Keratinocyte (primary cell): ENCODE results near the gene TOR4A.

Source experiments
- EZH2 ChIP-seq: IDR thresholded peaks from one replicate; pipeline ENCODE4 v1.6.1; 2012; ENCODE audit warnings: inconsistent platforms, mild to moderate bottlenecking, low read length, moderate library complexity
- TF ChIP-seq, protein P1 (sequence below), 3 experiments: IDR thresholded peaks in 1 of 3; conservative IDR thresholded peaks in 1 of 3; optimal IDR thresholded peaks in 1 of 3; 2 replicates in 2 of 3; 3 replicates in 1 of 3; pipeline versions ENCODE3 to v1.5.1; 2011; ENCODE audit warnings: low read length in 3 of 3, mild to moderate bottlenecking in 3 of 3, moderate library complexity in 2 of 3, control low read depth in 1 of 3, inconsistent platforms in 1 of 3; ENCODE audit not compliant: insufficient read depth in 2 of 3; ENCODE audit errors: extremely low read depth in 1 of 3

DNA sequence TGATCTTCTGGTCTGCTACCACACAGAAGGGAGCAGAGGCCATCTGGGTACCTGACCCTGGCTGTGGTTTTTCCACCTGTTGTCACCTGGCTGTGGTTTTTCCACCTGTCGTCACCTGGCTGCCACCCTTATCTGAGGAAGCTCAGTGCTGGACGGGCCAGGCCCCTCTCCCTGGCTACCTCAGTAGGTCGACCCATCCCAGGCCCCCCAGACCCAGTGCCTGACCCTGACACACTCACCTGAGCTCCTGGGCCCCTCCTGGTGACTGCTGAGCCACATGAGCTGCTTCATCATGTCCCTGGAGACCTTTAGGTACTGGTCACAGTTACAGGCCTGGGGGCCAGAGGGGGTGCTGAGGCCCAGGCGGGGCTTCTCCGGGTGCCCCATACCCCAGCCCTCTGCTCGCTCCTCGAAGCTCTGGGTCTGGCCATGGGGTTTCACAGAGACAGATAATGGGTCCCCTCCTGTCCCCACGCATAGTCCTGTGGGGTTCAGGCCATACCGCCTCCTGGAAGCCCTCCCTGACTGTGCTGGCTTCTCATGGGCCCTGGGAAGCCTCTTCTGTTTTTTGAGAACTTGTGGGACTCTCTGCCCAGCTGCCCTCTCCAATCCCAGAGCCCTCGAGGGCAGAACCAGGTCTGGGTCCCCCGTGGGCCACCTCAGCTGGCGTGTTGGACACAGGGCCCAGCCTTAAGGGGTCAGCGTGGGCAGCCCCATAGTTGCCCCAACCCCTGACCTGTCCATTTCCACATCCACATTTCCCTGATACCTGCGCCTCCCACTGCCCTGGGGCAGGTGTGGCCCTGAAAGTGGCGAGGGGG lies 32.1 kb downstream of the TOR4A start:
- TF ChIP-seq, protein P1, sequence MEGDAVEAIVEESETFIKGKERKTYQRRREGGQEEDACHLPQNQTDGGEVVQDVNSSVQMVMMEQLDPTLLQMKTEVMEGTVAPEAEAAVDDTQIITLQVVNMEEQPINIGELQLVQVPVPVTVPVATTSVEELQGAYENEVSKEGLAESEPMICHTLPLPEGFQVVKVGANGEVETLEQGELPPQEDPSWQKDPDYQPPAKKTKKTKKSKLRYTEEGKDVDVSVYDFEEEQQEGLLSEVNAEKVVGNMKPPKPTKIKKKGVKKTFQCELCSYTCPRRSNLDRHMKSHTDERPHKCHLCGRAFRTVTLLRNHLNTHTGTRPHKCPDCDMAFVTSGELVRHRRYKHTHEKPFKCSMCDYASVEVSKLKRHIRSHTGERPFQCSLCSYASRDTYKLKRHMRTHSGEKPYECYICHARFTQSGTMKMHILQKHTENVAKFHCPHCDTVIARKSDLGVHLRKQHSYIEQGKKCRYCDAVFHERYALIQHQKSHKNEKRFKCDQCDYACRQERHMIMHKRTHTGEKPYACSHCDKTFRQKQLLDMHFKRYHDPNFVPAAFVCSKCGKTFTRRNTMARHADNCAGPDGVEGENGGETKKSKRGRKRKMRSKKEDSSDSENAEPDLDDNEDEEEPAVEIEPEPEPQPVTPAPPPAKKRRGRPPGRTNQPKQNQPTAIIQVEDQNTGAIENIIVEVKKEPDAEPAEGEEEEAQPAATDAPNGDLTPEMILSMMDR (optimal IDR thresholded peaks at IDR 0.05 in 1 of 3, IDR thresholded peaks at IDR 0.05 in 1 of 3, conservative IDR thresholded peaks at IDR 0.05 in 1 of 3; ENCODE audit: extremely low read depth in 1 of 3, insufficient read depth in 2 of 3, low read length in 3 of 3) = no peak
- no peak for TF ChIP-seq EZH2
